Osteocyte (in vitro differentiated cells): Measurements from ENCODE around the gene PPM1L. TPM values are rescaled to one million over a fixed set of nuclear protein-coding genes. Genes with fewer than 3 reads are reported as not detected.

ENCODE experiments used
- DNase-seq: peaks from one replicate; pipeline ENCODE4 v3.0.0; 2021; ENCODE audit warnings: mixed read lengths; ENCODE audit not compliant: unreplicated experiment; ENCODE audit errors: extremely low spot score
- H3K27ac Mint-ChIP-seq: one replicate; pipeline ENCODE4 v1.8.0; 2021; ENCODE audit warnings: mild to moderate bottlenecking, mixed read lengths; ENCODE audit not compliant: unreplicated experiment
- H3K27me3 Mint-ChIP-seq: one replicate; pipeline ENCODE4 v1.8.0; 2021; ENCODE audit warnings: mixed read lengths; ENCODE audit not compliant: unreplicated experiment
- H3K36me3 Mint-ChIP-seq: one replicate; pipeline ENCODE4 v1.8.0; 2021; ENCODE audit warnings: mixed read lengths; ENCODE audit not compliant: unreplicated experiment
- H3K4me1 Mint-ChIP-seq: one replicate; pipeline ENCODE4 v1.8.0; 2021; ENCODE audit warnings: mixed read lengths; ENCODE audit not compliant: unreplicated experiment
- H3K4me3 Mint-ChIP-seq: one replicate; pipeline ENCODE4 v1.8.0; 2021; ENCODE audit warnings: mild to moderate bottlenecking, moderate library complexity, mixed read lengths; ENCODE audit not compliant: unreplicated experiment
- H3K9me3 Mint-ChIP-seq: one replicate; pipeline ENCODE4 v1.8.0; 2021; ENCODE audit warnings: mixed read lengths; ENCODE audit not compliant: unreplicated experiment
- CTCF ChIP-seq: fragments of 200-600 bp; sonication (generic); IDR thresholded peaks from 2 replicates; pipeline ENCODE4 v1.5.0; 2021; ENCODE audit warnings: antibody characterized with exemption, mild to moderate bottlenecking, moderate library complexity
- total RNA-seq: library from RNA; stranded (reverse); gene quantifications from 2 replicates; pipeline ENCODE4 v1.2.1, GENCODE V29; 2021

PPM1L gene
- total RNA-seq, 1 donor from 2014 or later = 9.1 TPM

GRCh38 chr3:160945336-160945735, 189.3 kb downstream of the PPM1L start:
- Mint-ChIP-seq H3K4me1 (peaks cover 3% of the 10 kb centered on the region), H3K9me3 (no peaks in the 10 kb centered on the region), H3K27ac (no peak overlapping the region), H3K27me3 (peaks cover 3% of the 10 kb centered on the region), H3K4me3 (no peak overlapping the region), H3K36me3 (no peaks in the 10 kb centered on the region)
- no peak for DNase-seq
- no peak for TF ChIP-seq CTCF

GRCh38 chr3:160948273-160948672, 192.2 kb downstream of the PPM1L start:
- peaks cover 15% of the 10 kb centered on the region for H3K27me3 Mint-ChIP-seq
- no peak for DNase-seq
- no peak for TF ChIP-seq CTCF
- peaks cover 2% of the 10 kb centered on the region for H3K4me1 Mint-ChIP-seq
- no peak overlapping the region for H3K27ac Mint-ChIP-seq
- H3K36me3 Mint-ChIP-seq = no peaks in the 10 kb centered on the region
- no peaks in the 10 kb centered on the region for H3K9me3 Mint-ChIP-seq
- no peak overlapping the region for H3K4me3 Mint-ChIP-seq

DNA sequence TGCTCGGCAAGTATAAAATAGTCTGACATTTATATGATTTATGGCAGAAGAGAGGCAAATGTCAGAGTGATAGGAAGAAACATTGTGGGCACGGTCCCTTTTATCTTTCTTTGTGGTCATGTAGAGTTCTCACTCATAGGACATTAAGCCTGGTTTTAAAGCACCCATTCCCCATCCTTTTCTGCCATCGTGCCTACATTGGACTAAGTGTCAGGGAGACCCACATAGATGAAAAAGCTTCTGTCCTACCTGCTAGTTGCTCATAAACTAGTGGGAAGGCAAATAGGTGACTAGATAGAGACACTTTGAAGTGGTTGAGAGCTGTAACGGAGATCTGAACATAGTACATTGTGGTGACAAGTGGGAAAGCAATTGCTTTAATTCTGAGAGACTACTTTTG, 193.4 kb downstream of the PPM1L start:
- Mint-ChIP-seq H3K27me3 (peaks cover 12% of the 10 kb centered on the region), H3K9me3 (no peaks in the 10 kb centered on the region)

DNA sequence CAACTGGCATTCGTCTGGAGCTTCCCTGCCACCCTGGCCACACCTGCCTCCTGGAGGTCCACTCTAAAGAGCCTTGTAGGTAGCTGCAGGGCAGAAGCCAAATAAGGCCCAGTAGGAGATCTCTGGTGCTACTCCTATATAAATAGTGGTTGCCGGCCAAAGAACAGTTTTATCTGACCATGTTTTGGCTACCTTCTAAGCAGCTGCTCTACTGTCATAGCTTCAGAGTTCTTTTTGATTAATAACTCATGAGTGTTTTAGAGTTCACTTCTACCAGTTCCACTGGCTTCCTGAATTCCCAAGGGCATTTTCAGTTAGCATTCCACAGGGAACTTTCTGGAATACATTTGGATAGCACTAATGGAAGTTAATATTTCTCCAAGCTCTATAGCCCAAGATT, 194.5 kb downstream of the PPM1L start:
- Mint-ChIP-seq H3K36me3 (no peaks in the 10 kb centered on the region), H3K4me1 (peaks cover 6% of the 10 kb centered on the region), H3K4me3 (no peak overlapping the region), H3K9me3 (no peaks in the 10 kb centered on the region), H3K27me3 (peaks cover 12% of the 10 kb centered on the region), H3K27ac (no peak overlapping the region)
- TF ChIP-seq CTCF = no peak
- DNase-seq = no peak

More for the DNA sequence above, 193.4 kb downstream of the PPM1L start:
- DNase-seq = no peak
- Mint-ChIP-seq H3K36me3 (no peaks in the 10 kb centered on the region), H3K4me3 (no peak overlapping the region), H3K4me1 (peaks cover 6% of the 10 kb centered on the region), H3K27ac (no peak overlapping the region)
- no peak for TF ChIP-seq CTCF

DNA sequence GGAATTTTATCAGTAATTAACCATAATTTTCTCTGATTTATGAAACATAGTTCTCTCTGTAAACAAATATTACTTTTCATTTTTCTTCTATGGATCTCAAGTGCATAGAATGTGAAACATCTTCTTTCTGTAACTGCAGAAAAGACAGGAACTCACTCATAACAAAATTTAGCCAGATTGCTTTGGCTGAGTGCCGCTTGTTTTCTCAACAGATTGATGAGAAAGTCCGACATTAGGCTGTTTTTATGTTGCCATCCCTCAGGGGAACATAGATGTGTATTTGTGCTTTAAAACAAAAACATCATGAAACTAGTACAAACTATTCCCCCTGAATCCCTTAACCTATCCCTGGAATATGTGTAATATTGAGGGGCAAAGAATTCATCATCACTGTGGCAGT, 194.9 kb downstream of the PPM1L start:
- Mint-ChIP-seq H3K4me1 (peaks cover 6% of the 10 kb centered on the region), H3K36me3 (no peaks in the 10 kb centered on the region), H3K27me3 (peaks cover 12% of the 10 kb centered on the region), H3K4me3 (no peak overlapping the region), H3K27ac (no peak overlapping the region), H3K9me3 (no peaks in the 10 kb centered on the region)
- no peak for TF ChIP-seq CTCF
- no peak for DNase-seq
